ENCODE measurements around the gene CAMKV.

DNA sequence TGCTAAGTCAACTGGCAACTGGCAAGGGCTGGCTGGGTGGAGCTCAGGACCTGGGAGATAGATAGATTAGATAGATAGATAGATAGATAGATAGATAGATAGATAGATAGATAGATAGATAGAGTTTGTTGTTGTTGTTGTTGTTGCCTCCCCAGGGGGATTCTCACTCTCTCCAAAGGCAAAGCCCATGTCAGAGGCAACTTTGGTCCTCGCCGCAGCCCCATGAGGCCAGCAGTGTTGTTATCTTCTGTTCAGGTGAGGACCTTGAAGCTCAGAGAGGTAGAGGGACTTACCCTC is 41.4 kb upstream of the CAMKV start:
- TF ChIP-seq GATA3 (IDR thresholded peaks at IDR 0.05; ENCODE audit: low read depth, low read length) (no peak), GATA2 (IDR thresholded peaks at IDR 0.05; ENCODE audit: low read depth, low read length) (no peak)
